Astrocyte of the hippocampus (primary cell): ENCODE results near the gene NFIX.
"Not testable (repeated sequence)": the region's sequence is repeated elsewhere in the genome, so short reads cannot be mapped to it uniquely, and the experiment has no call there.

Experiments
- DNase-seq: peaks from one replicate; pipeline ENCODE4 v3.0.0; 2011; ENCODE audit warnings: low read depth, low spot score

Gene NFIX

DNA sequence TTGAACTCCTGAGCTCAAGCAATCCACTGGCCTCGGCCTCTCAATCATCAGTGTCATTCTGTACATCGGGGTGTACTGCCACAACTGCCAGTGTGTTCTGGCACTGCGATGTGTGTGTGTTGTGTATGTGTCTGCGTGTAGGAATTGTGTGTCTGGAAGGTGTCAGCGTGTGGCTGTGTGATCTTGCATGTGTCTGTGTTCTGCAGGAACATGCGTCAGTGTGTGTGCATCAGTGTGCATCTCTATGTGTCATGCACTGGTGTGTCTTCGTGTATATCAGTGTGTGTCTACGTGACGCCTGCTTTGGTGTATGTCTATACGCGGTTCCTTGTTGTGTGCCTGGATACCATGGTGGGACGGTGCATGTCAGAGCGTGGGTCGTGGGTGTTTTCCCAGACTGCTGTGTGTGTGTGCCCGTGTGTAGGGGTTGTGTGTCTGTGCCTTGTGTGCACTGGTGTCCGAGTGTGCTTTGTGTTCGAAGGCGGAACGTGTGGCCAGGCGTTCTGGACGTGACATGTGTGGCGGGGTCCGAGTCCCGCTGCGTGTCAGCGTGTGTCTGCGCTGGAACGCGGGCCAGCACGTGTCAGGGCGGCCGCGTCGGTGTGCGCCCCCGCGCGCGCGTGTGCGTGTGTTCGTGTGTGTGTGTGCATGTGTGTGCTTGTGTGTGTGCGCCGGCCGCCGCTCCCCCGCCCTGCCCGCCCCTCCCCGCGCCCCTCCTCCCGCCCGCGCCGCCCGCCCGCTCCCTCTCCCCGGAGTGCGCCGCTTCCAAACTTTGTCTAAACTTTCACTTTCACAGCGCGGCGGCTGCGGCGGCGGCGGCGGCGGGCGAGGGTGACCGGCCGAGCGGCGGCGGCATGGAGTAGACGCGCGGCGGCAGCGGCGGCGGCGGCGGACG lies at the start of gene NFIX:
TSS of gene NFIX (plus strand) at position 775 of the 895 bp plus-strand sequence. CDS start 363 bp downstream, outside the sequence.
- peak; percentile 89 for DNase-seq

DNA sequence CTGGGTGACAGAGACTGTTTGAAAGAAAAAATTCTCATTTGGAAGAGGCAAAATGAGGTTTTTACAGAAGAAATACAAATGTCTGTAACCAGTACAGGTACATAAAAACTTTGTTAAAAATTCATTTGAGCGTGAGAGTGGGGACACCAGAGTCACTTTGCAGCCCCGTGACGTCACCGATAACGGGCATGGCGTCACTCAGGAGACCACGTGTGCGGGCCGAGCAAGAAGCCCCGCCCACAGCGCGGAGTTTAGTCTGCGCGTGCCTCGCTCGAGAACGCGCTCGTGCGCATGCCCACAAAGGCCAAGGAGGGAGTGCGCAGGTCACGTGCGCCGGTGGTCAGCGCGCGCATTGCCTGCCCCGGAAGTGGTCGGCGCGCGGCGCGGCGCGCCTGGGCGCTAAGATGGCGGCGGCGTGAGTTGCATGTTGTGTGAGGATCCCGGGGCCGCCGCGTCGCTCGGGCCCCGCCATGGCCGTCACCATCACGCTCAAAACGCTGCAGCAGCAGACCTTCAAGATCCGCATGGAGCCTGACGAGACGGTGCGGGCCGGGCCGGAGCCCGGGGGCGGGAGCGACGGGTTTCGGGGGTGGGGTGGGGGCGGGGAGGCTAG lies 49.7 kb upstream of the NFIX start, which contains the start of gene RAD23A:
TSS of gene RAD23A (plus strand) at position 384 of the 613 bp plus-strand sequence. CDS start at position 471, 87 bp downstream.
- peak; percentile 100 for DNase-seq

DNA sequence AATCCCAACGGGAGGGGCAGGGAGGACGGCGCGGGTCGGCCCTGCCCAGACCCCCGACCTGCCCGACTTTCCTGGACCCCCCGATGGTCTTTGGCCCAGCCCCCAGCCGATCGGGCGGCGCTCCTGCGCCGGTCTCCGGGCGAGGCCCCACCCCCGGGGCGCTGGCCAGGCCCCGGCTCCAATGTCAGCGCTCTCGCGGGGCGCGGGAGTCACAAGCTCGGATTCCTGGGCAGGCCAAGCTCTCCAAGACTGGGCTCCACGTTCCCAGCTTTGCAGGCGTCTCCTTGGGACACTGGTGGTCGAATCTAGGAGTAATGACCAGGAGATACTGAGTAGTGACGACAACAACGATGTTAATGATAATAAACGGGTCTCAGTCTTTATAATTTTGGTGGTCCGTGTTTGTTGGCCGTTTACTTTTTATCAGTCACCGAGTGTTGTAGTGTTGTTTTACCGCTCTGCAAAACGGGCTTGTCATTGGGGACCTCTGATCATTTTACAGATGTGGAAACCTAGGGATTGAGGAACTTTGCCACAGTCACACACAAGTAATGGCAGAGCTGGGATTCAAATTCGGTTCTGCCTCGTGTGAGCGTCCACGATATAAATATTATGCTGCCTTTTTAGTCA lies 49.1 kb upstream of the NFIX start:
- peak; percentile 94 for DNase-seq

DNA sequence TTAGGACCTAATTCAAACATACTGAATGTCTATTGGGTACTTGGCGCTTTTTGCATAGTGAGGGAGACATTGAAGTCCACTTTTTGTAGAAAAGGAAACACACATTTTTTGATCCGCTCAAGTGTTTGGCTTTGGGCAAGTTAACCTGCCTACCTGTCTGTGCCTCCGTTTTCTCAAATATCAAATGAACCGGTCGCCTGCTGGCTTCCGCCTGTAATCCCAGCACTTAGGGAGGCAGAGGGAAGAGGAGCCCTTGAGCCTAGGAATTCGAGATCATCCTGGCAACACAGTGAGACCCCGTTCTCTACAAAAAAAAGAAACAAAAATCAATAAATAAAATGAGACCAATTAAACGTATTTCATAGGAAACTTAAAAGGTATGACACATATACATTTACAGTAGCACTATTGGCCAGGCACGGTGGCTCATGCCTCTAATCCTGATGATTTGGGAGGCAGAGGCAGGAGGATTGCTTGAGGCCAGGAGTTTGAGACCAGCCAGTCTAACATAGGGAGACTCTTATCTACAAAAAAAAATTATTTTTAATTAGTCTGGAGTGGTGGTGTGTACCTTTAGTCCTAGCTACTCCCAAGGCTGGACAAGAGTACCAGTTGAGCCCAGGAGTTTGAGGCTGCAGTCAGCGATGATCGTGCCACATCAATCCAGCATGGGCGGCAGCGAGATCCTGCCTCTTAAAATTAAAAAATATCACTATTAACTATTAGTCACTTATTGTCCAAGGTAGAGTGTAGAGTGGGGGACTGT lies 48.4 kb upstream of the NFIX start:
- DNase-seq: no peak

DNA sequence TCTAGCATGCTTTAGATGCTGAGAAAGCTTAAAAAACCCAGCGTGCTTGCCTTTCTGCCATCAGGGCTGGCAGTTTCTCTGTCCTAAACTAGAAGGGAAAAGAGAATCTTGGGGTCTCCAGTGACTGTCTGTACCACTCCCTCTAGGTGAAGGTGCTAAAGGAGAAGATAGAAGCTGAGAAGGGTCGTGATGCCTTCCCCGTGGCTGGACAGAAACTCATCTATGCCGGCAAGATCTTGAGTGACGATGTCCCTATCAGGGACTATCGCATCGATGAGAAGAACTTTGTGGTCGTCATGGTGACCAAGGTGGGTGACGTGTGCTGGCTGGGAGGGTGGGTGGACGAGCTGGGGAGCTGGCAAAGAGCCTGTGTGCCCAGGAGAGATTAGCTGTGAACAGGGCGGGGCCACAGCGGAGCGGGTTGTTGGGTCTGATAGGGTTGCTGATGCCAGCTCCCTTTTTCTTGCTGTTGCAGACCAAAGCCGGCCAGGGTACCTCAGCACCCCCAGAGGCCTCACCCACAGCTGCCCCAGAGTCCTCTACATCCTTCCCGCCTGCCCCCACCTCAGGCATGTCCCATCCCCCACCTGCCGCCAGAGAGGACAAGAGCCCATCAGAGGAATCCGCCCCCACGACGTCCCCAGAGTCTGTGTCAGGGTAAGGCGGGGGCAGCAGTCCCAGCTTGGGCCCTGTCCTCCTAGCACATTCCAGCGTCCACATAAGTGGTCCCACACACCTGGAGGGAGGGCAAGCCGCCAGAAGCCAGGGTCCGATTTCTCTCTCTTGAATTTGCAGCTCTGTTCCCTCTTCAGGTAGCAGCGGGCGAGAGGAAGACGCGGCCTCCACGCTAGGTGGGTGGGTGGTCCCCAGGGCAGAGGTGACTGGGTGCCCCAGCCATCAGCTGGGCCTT lies 47.3 kb upstream of the NFIX start:
- DNase-seq: no peak

DNA sequence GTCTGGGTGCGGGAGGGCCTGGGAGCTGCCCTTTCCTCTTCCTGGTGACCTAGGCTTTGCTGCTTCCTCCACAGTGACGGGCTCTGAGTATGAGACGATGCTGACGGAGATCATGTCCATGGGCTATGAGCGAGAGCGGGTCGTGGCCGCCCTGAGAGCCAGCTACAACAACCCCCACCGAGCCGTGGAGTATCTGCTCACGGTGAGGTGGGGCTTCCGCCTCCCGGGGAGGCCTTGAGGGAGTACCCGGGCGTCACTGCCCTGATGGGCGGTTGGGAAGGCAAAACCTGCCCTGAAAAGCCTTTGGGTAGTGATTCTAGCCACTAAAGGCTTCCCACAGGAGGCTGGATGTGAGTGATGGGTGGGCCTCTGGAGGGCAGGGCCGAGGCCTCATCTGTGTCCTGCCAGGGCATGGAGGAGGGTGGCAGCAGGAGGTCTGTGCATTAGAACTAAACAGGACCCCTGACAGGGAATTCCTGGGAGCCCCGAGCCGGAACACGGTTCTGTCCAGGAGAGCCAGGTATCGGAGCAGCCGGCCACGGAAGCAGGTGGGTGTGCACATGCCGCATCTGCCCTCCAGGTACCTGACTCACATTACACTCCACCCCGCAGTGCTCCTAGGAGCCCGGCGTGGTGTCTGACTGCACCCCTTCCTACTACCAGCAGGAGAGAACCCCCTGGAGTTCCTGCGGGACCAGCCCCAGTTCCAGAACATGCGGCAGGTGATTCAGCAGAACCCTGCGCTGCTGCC lies 46.5 kb upstream of the NFIX start:
- no peak for DNase-seq

DNA sequence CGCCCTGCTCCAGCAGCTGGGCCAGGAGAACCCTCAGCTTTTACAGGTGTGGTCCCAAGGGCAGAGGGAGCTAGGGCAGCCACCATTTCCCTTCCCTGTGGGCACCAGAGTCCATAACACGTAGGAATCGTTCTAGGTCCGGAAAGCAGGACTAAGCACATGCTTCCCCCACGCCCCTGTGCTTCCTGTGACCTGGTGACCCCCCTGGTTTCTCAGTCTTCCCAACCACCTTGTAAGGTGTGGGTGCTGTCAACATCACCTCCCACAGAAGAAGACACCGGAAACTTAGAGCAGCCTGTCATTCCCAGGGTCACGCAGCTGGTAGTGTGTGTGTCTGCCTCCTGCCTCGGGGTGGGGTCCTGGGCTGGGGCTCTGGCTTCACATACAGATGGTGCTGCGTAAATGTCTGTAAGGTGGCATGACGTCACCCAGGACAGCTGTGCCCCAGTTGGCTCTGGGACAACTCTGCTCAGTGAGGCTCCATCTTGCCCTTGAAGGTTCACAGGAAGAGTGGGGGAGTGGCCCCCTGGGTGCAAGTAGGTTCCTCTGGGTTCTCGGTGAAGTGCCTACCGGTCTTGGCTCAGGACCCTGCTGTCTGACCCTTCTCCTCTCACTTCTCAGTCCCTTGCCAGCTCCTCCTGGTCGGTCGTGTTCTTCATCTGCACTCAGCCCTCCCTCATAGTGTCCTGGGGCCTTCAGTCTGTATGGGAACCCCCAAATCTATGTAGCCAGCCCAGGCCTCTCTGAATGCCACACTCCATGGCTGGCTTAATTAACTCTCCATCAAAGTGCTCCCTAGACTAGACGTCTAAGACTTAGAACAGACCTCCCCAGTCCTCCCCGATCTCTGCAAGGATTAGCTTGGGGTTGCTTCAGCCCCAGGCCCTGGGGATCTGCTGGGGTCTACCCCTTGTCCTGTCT lies 45.7 kb upstream of the NFIX start:
- no peak for DNase-seq

DNA sequence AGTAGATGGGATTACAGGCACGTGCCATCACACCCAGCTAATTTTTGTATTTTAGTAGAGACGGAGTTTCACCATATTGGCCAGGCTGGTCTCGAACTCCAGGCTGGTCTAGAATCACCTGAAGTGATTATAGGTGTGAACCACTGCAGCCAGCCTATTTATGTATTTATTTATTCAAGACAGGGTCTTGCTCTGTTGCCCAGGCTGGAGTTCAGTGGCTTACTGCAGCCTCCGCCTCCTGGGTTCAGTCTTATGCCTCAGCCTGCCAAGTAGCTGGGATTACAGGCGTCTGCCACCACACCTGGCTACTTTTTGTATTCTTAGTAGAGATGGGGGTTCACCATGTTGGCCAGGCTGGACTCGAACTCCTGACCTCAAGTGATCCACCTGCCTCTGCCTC lies 43.2 kb upstream of the NFIX start:
- not testable (repeated sequence) for DNase-seq

DNA sequence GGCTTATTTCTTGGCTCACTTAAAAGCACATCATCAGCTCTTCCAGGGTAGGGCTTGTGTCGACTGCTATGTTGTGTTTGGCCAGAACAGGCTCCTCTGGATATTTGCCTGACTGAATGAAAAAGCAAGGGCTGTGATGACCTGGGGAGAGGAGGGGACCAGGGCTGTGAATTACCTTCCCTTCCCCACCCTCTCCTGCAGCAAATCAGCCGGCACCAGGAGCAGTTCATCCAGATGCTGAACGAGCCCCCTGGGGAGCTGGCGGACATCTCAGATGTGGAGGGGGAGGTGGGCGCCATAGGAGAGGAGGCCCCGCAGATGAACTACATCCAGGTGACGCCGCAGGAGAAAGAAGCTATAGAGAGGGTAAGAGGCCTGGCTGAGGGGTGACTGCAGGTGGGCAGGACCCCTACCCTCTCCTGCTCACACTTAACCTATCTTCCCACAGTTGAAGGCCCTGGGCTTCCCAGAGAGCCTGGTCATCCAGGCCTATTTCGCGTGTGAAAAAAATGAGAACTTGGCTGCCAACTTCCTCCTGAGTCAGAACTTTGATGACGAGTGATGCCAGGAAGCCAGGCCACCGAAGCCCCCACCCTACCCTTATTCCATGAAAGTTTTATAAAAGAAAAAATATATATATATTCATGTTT lies 42.7 kb upstream of the NFIX start:
- peak; percentile 92 for DNase-seq

DNA sequence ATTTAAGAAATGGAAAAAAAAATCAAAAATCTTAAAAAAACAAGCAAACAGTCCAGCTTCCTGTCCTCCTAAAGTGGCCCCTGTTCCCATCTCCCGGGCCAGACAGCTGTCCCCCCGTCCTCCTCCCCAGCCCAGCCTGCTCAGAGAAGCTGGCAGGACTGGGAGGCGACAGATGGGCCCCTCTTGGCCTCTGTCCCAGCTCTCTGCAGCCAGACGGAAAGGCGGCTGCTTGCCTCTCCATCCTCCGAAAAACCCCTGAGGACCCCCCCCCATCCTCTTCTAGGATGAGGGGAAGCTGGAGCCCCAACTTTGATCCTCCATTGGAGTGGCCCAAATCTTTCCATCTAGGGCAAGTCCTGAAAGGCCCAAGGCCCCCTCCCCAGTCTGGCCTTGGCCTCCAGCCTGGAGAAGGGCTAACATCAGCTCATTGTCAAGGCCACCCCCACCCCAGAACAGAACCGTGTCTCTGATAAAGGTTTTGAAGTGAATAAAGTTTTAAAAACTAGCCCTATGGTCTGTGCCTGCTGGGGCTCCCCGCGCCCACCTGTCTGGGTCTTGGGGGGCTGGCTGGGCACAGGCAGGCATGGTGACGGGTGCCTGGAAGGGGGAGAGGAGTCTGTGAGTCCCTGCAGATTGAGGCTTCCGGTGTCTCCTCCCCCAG lies 42.0 kb upstream of the NFIX start:
- peak; percentile 78 for DNase-seq

DNA sequence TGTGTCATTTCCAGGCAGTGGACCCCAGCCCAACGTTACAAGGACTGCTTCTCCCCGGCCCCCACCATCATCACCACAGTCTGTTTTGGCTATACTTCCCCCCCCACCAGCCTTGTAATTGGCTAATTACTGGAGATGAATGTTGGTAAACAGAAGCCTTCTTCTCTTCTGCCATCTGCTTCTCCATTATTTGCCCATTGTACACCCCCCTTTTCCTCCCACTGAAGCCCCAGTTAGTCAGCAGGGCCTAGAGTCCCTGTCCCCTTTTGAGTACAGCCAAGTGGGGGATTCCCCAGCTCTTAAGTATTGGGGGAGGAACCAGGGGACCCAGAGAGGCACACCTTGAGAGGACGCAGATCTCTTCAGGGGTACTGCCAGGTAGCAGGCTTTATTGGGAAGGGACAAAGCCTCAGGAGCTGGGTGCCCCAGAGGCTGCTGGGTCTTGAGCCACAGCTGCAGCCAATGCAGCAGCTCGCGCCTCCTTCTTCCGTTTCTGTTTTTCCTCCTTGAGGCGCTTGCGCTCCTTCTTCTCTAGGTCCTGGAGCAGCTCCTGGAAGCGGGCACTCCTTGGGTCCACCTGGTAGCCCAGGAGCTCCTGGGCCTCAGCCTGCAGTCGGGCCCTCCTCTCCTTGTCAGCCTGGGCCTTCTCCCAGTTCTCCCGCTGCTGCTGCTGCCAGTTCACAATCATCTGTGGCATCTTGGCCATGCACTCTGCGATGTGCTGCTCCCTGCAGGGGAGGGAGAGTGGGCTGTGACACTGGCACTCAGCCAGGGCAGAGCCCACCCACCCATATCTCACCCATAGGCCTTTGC lies 41.3 kb upstream of the NFIX start:
- DNase-seq: peak; percentile 32

DNA sequence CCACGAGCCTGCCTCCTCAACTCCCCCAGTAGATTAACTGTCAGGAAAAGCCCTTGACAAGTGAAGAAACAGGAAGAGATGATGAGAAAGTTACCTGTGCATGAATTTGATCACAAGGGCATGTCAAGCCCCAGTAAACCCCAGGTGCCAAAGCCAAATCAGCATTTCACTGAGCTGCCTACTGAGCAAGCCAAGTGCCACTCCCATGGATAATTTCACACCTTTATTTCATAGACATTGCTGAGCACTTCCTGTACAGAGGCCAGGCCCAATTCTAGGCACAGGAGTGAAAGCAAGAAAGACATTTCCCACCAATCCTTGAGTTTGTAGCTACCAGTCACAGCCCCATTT lies 40.7 kb upstream of the NFIX start:
- no peak for DNase-seq

DNA sequence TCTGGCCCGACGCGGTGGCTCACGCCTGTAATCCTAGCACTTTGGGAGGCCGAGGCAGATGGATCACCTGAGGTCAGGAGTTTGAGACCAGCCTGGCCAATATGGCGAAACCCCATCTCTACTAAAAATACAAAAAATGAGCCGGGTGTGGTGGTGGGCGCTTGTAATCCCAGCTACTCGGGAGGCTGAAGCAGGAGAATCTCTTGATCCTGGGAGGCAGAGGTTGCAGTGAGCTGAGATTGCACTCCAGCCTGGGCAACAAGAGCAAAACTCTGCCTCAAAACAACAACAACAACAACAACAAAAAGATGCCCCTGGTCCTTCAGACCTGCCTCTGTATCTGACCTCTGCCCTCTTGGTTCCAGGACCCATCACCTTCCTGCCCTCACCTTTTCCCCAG lies 39.7 kb upstream of the NFIX start:
- DNase-seq: not testable (repeated sequence)

DNA sequence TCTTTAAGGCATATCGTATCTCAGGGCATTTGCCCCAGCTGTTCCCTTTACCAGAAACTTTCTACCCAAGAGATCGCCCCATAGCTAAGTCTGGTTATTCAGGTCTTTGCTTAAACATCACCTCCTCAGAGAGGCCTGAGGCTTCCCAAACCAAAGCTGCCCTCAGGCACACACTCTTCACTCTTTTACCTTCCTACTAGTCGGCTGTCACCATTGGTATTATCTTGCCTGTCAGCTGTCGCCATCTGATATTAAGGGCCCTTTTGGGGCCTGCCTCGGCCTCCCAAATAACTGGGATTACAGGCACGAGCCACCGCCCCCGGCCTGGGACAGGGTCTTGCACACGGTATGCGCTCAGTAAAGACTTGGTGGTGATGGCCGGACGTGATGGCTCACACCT lies 39.3 kb upstream of the NFIX start:
- DNase-seq: no peak

DNA sequence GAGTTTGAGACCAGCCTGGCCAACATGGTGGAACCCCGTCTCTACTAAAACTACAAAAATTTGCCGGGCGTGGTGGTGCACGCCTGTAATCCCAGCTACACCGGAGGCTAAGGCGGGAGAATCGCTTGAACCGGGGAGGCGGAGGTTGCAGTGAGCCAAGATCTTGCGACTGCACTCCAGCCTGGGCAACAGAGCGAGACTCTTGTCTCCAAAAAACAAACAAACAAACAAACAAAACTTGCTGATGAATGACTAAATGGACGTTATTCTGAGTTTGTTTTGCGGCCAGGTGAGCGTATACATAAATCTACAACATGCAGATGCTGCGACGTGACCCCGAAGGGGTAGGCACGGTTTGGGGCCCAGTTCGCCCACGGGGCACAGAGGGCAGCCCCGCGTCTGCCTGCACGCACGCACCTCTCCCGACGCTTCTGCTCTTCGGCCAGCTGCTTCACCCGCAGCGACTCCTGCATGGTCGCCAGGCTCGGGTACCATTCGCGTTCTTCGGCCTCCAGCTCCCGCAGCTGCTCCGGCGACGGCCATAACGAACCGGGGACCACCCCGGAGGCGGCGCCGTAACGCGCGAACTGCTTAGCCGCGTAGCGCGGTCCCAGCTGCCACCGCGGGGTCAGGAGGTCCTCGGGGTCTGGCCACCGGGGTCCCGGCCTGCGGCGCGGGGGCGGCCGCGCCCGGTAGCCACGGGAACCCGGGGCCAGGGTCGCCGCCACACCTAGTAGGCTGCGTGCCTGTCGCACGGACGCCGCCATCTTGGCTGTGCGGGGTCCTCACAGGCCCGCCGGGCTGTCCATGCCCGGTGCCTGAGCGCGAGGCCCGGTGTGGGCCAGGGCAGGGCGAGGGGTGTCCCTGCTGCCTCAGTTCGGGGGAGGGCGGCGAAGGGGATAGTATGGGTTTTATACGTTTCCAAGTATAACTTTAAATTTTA lies 38.6 kb upstream of the NFIX start, which contains the start of gene GADD45GIP1:
TSS of gene GADD45GIP1 (minus strand) at position 778 of the 943 bp plus-strand sequence. CDS start at position 767, 11 bp downstream.
- DNase-seq: peak; percentile 91
